Endodermal cell (in vitro differentiated cells): ENCODE measurements around the gene CDH23. TPM values are rescaled to one million over a fixed set of nuclear protein-coding genes. Genes with fewer than 3 reads are reported as not detected.

ENCODE experiments used
- DNase-seq: peaks from one replicate; pipeline ENCODE4 v3.0.0-alpha.2; 2017
- H3K27ac ChIP-seq: 2 replicates; pipeline ENCODE4 v1.5.1; 2013; ENCODE audit warnings: mild to moderate bottlenecking, low read depth, low read length, moderate library complexity
- H3K27me3 ChIP-seq: 2 replicates; pipeline ENCODE4 v1.6.1; 2013; ENCODE audit warnings: mild to moderate bottlenecking, low read length, moderate library complexity; ENCODE audit not compliant: insufficient read depth, control insufficient read depth, poor library complexity, severe bottlenecking
- H3K36me3 ChIP-seq: 2 replicates; pipeline ENCODE4 v1.7.0; 2013; ENCODE audit warnings: mild to moderate bottlenecking, low read length, moderate library complexity; ENCODE audit not compliant: control insufficient read depth, insufficient read depth
- H3K4me1 ChIP-seq: one replicate; pipeline ENCODE4 v1.7.0; 2013; ENCODE audit warnings: low read length; ENCODE audit not compliant: control insufficient read depth, insufficient read depth
- H3K4me3 ChIP-seq: 2 replicates; pipeline ENCODE4 v1.5.1; 2013; ENCODE audit warnings: mild to moderate bottlenecking, low read length, moderate library complexity
- H3K9ac ChIP-seq: 2 replicates; pipeline ENCODE4 v1.6.1; 2013; ENCODE audit warnings: mild to moderate bottlenecking, low read length, moderate library complexity; ENCODE audit not compliant: poor library complexity, severe bottlenecking; ENCODE audit errors: extremely low read depth
- H3K9me3 ChIP-seq: 2 replicates; pipeline ENCODE4 v1.6.1; 2013; ENCODE audit warnings: mild to moderate bottlenecking, low read length, moderate library complexity; ENCODE audit not compliant: control insufficient read depth
- H3K27ac Mint-ChIP-seq: 2 replicates; pipeline ENCODE4 v1.8.0; 2020; ENCODE audit warnings: mixed read lengths
- H3K27me3 Mint-ChIP-seq: 2 replicates; pipeline ENCODE4 v1.8.0; 2021; ENCODE audit warnings: mild to moderate bottlenecking, mixed read lengths; ENCODE audit not compliant: insufficient read depth
- H3K36me3 Mint-ChIP-seq: 2 replicates; pipeline ENCODE4 v1.8.0; 2020; ENCODE audit warnings: low read depth, mixed read lengths
- H3K4me1 Mint-ChIP-seq: 2 replicates; pipeline ENCODE4 v1.8.0; 2020; ENCODE audit warnings: mixed read lengths
- H3K4me3 Mint-ChIP-seq: 2 replicates; pipeline ENCODE4 v1.8.0; 2020; ENCODE audit warnings: mild to moderate bottlenecking, moderate library complexity, mixed read lengths
- H3K9me3 Mint-ChIP-seq: 2 replicates; pipeline ENCODE4 v1.8.0; 2020; ENCODE audit warnings: mild to moderate bottlenecking, mixed read lengths
- whole genome bisulfite sequencing, 2 experiments: methylation state at CpG; one replicate each; pipeline versions ENCODE4 v1.1.5 to v1.1.7; 2013; ENCODE audit warnings: missing lambda C conversion rate in 2 of 2, mixed read lengths in 1 of 2; ENCODE audit not compliant: insufficient coverage in 1 of 2, insufficient read length in 1 of 2; 5-methylcytosine and 5-hydroxymethylcytosine counted together
- total RNA-seq, 2 donors: library from RNA; stranded (reverse); fragmentation: NEBNext Ultra II Directional in 1 of 2; extraction: Animal tissue kit (Norgen Biotek cat#: 25700) in 1 of 2; gene quantifications; 2 replicates in 1 of 2; 3 replicates in 1 of 2; pipeline ENCODE4 v1.2.1, GENCODE V29; 2021
- TF ChIP-seq, protein P1 (sequence below): fragments of 200-600 bp; sonication (generic); conservative IDR thresholded peaks from 2 replicates; pipeline ENCODE4 v1.5.0; 2021; ENCODE audit warnings: antibody characterized with exemption, mild to moderate bottlenecking

The CDH23 gene
- total RNA-seq, 2 donors from 2014 or later: 2.1 to 4.2 TPM

DNA sequence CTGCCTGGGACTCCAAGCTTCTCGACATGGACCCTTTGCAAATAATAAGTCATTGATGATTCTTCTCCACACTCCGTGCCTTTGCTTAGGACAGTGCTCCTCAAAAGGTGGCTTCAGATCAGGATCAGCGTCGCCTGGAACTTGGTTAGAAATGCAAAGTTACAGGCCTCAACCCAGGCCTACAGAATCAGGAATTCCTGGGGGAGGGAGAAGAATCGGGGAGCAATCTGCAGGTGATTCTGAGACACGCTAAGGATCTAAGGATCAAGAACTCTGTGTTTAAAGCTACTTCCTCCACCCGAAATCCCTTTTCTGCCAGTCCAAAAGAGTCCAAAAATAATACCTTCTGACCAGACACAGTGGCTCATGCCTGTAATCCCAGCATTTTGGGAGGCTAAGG is 244.7 kb downstream of the CDH23 start:
- H3K4me3 Mint-ChIP-seq: no peak overlapping the region
- peaks cover 24% of the 10 kb centered on the region for H3K4me1 ChIP-seq
- H3K27me3 Mint-ChIP-seq: peaks cover 6% of the 10 kb centered on the region
- no peak overlapping the region for H3K9ac ChIP-seq
- no peaks in the 10 kb centered on the region for H3K9me3 ChIP-seq
- H3K4me1 Mint-ChIP-seq: peaks cover 46% of the 10 kb centered on the region
- H3K27ac ChIP-seq: no peak overlapping the region
- H3K4me3 ChIP-seq: no peak overlapping the region
- no peaks in the 10 kb centered on the region for H3K9me3 Mint-ChIP-seq
- TF ChIP-seq, protein P1, sequence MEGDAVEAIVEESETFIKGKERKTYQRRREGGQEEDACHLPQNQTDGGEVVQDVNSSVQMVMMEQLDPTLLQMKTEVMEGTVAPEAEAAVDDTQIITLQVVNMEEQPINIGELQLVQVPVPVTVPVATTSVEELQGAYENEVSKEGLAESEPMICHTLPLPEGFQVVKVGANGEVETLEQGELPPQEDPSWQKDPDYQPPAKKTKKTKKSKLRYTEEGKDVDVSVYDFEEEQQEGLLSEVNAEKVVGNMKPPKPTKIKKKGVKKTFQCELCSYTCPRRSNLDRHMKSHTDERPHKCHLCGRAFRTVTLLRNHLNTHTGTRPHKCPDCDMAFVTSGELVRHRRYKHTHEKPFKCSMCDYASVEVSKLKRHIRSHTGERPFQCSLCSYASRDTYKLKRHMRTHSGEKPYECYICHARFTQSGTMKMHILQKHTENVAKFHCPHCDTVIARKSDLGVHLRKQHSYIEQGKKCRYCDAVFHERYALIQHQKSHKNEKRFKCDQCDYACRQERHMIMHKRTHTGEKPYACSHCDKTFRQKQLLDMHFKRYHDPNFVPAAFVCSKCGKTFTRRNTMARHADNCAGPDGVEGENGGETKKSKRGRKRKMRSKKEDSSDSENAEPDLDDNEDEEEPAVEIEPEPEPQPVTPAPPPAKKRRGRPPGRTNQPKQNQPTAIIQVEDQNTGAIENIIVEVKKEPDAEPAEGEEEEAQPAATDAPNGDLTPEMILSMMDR: no peak
- H3K36me3 Mint-ChIP-seq: no peaks in the 10 kb centered on the region
- H3K27ac Mint-ChIP-seq: no peak overlapping the region
- no peaks in the 10 kb centered on the region for H3K36me3 ChIP-seq
- no peak for DNase-seq
- H3K27me3 ChIP-seq: no peaks in the 10 kb centered on the region
- 82 to 85% methylated on average over 7 of the region's 7 CpGs for WGBS, 2 experiments

DNA sequence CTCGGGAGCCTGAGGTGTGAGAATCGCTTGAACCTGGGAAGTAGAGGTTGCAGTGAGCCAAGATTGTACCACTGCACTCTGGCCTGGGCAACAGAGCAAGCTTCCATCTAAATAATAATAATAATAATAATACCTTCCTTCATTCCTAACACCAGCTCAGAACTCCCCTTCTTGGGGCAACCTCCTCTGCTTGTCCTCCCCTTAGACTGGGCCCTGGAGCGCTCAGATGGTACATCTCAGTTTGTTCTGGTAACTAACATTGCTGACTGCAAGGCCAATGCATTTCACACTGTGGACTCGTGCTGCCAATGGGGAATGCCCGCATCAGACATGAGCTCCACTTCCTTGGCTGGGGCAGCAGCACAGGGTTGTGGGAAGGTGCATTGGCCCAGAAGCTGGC is 245.3 kb downstream of the CDH23 start:
- no peak for DNase-seq
- no peaks in the 10 kb centered on the region for H3K27me3 ChIP-seq
- no peaks in the 10 kb centered on the region for H3K9me3 ChIP-seq
- H3K36me3 ChIP-seq: no peaks in the 10 kb centered on the region
- Mint-ChIP-seq H3K4me3 (no peak overlapping the region), H3K27me3 (peaks cover 3% of the 10 kb centered on the region), H3K4me1 (peaks cover 41% of the 10 kb centered on the region), H3K27ac (no peak overlapping the region), H3K9me3 (no peaks in the 10 kb centered on the region), H3K36me3 (no peaks in the 10 kb centered on the region)
- no peak overlapping the region for H3K27ac ChIP-seq
- TF ChIP-seq, protein P1: no peak
- no peak overlapping the region for H3K9ac ChIP-seq
- 85 to 90% methylated on average over 4 to 5 of the region's 5 CpGs for WGBS, 2 experiments
- H3K4me3 ChIP-seq: no peak overlapping the region
- H3K4me1 ChIP-seq: peaks cover 24% of the 10 kb centered on the region

DNA sequence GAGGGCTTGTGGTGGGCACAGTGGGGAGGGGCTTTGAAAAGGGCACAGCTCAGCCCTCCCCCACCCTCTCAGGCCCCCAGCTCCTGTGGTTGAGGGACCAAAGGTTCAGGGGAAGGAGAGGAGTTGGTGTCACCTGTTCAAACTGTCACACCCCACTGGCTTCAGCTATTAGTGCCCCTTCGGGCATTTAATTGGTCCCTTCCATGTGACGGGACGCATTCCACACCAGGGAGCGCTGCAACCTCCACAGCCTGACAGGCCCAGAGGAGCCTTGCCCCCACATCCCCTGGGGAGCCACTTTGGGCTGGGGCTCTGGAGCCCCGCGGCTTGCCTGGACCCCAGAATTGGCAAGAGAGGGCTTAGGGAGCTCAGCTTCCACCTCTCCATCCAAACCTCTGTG is 247.2 kb downstream of the CDH23 start:
- Histone ChIP-seq H3K36me3 (no peaks in the 10 kb centered on the region), H3K9me3 (no peaks in the 10 kb centered on the region), H3K27me3 (no peaks in the 10 kb centered on the region), H3K4me3 (no peak overlapping the region), H3K27ac (no peak overlapping the region), H3K4me1 (peaks cover 17% of the 10 kb centered on the region), H3K9ac (no peak overlapping the region)
- Mint-ChIP-seq H3K4me3 (no peak overlapping the region), H3K27me3 (peaks cover 3% of the 10 kb centered on the region), H3K36me3 (no peaks in the 10 kb centered on the region), H3K27ac (no peak overlapping the region), H3K9me3 (no peaks in the 10 kb centered on the region), H3K4me1 (peaks cover 38% of the 10 kb centered on the region)
- no peak for DNase-seq
- 85 to 100% methylated on average over 1 to 6 of the region's 6 CpGs for WGBS, 2 experiments
- TF ChIP-seq, protein P1: peak; percentile 25
